Measurements from ENCODE around the gene REPS2.

Gene REPS2

DNA sequence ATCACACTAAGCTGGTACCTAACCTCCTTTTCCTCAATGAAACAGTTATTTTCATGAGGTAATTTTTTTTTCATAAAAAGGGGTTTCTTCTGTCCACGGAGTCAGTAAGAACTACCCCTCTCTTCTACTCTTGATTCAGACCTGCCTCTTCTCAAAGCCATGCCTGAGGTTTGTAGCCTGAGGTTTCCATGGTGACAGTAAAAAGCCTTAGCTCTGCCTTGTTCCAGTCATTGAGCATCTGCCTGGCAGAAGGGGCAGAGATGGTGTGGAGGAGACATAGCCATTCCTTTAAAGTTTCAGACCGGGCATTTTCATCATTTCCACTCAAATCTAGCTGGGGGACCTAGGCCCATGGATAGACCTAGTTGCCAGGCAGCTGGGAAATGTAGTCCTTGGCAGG, 135.5 kb downstream of the REPS2 start:
- DNase-seq (ENCODE audit: low read depth, low spot score): no peak

DNA sequence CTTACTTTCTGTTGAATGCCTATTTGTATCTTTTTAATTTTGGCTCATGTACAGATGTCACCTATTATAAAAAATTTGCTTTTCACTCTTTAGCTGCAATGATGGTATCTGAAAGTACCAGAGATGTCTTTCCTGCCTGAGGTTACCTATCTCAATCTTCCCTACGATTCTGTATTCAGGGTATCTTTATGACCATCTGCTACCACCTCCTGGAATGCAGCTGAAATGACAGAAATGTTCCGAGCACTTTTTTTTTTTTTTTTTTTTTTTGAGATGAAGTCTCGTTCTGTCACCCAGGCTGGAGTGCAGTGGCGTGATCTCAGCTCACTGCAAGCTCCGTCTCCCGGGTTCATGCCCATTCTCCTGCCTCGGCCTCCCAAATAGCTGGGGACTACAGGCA, 136.4 kb downstream of the REPS2 start:
- DNase-seq (ENCODE audit: low read depth, low spot score): peak; percentile 22

- no peak for DNase-seq (ENCODE audit: low read depth, low spot score)
These were observed 139.9 kb downstream of the REPS2 start for GRCh38 chrX:17086317-17086716.

DNA sequence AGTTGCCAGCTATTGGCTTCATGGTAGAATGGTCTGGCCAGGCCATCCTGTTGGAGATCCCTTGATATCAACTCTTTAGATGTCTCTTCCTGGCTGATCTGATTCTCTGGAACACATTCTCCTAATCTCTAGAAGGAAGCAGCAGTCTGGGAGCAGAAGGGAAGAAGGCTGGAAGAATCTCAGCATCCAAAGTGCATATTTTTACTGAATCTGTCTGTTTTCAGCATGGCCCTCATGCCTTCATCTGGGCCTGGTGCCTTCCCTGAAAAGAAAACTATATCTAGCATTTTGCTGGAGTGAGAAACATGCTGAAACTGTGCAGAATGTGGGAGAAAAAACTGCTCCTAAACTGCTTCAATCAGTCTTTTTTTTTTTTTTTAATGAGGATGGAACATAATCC, 148.7 kb downstream of the REPS2 start:
- DNase-seq (ENCODE audit: low read depth, low spot score): no peak

DNA sequence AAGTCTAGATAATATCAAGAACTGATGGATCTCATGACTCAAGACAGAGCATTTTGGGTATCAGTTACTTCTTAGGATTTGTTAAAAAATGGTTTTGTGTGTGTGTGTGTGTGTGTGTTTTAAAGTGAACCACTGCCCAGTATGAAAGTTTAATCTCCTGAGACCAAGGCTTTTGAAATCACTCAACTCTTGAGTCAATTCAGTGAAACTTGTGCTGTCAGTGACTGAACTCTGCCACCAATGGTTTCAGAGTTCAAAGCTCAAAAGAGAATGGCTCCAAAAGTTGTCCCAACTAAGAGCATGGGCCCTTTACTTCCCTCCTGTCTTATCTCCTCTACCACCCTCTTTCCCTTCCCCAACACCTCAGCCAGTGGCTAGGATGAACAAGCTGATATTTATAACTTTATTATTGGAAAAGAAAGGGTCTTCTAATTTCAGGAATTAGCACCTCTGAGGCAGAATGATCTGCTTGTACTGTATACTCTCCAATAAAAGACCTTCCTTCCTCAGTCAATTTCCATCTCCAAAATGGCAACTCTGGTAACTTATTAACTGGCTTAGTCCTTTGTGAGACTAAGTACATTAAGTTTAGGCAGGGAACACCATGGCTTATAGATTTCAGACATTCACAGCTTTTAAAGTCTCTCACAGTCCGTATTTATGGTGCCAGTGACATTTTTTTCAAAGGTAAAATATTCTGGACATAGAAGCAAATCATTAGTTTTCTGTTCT, 152.2 kb downstream of the REPS2 start:
- no peak for DNase-seq (ENCODE audit: low read depth, low spot score)

DNA sequence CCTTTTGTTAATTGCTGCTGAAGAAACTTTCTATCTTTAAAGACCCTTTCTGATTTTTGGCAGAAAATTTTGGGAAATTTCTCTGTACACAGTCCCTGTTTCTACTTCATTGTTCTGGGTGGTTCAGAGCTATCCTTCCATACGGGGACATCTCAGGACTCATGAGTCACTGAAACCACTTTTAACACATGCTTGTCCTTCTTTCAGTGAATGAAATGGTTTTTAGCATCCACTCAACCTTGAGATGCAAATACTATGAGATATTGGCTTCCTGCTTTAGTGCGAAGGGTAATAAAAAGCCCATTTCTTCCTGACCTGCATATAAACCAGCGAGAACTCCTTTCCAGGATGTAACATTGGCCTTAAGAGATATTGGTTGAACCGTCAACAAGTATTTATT, 158.0 kb downstream of the REPS2 start:
- DNase-seq (ENCODE audit: low read depth, low spot score): no peak

- DNase-seq (ENCODE audit: low read depth, low spot score): no peak
These were observed 174.4 kb downstream of the REPS2 start for GRCh38 chrX:17120816-17121215.

DNA sequence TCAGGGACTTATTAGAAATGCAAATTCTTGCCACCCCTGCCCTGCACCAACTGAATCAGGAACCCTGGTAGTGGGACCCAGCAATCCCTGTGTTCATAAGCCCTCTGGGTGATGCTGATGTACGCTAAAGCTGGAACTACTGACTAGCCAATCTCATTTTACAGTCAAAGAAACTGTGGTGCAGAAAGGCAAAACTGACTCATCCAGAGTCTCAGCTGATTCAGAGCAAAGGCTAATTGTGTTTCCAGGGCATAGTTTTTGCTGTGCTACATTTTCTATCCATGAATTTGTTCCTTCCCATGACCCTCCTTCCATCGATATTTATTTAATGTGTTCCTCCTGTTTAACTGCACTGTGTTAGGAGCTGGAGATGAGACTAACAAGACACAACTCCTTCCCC, 207.5 kb downstream of the REPS2 start:
- DNase-seq (ENCODE audit: low read depth, low spot score): no peak

DNA sequence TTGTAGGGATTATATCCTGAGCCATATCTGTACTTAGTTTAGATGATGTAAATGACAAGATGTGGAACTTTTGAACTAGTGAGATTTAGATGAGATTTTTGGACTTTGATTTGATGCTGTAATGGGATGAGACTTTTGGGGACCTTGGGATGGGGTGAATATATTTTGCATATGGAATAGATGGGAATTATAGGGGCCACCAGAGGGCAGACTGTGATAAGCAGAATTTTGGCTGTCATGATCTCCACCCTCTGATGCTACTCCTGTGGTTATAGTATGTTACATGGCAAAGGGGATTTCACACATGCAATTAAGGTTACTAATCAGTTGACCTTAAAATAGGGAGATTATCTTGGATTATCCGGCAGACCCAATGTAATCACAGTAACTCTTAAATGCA, 214.5 kb downstream of the REPS2 start:
- DNase-seq (ENCODE audit: low read depth, low spot score): no peak

GRCh38 chrX:17161991-17162390, 215.5 kb downstream of the REPS2 start:
- DNase-seq (ENCODE audit: low read depth, low spot score): no peak

DNA sequence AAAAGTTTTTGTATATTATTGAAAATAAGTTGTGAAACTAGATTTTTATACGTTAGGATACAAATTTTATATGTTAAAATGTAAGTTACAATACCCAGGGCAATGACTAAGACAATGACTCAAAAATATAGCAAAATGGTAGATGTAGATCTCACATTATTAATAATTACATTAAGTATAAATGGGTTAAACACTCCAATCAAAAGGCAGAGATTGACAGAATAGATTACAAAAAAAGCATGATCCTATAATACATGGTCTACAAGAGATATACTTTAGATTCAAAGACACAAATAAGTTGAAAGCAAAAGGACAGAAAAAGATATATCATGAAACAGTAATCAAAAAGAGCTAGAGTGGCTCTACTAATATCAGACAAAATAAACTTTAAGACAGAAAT, 217.6 kb downstream of the REPS2 start:
- DNase-seq (ENCODE audit: low read depth, low spot score): no peak

DNA sequence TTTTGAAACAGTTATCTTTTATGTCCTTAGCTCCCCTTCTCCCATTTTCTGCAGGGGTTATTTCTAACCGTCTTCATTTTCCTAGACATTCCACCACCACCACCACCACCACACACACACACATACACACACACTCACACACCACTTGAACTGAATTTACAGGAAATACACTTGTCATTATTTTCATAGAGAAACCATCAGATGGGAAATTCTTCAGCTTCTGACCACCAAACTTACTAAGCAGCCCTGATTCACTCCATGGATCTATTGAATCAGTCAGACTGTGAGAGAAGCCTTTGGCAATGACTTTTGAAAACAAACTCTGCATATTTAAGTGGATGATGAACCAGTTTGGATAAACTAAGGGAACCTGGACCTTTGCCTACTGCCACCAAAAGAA, 218.5 kb downstream of the REPS2 start:
- DNase-seq (ENCODE audit: low read depth, low spot score): no peak

GRCh38 chrX:17167915-17168314, 221.5 kb downstream of the REPS2 start:
- no peak for DNase-seq (ENCODE audit: low read depth, low spot score)

- DNase-seq (ENCODE audit: low read depth, low spot score): peak; percentile 42
These were observed 224.5 kb downstream of the REPS2 start for GRCh38 chrX:17170973-17171372.

GRCh38 chrX:17174671-17175070, 228.2 kb downstream of the REPS2 start:
- peak; percentile 6 for DNase-seq (ENCODE audit: low read depth, low spot score)

DNA sequence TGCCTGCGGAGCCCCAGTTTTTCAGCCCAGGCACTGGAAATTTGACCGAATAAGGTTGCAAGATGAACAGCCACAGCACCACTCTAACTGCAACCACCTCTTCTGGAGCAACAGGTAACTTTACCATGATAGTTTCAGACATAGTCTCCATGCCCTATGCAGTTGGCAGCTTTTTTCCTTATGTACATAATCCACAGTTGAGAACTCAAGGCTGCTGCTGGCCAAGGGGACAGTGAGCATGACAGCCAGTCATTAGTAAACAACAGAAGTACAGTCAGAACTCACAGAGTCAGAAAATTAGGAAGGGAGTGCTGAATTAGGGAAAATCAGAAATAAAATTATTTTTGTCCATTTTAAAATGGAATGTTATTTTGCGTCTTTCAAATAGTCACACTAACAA, 235.9 kb downstream of the REPS2 start:
- no peak for DNase-seq (ENCODE audit: low read depth, low spot score)

- peak; percentile 84 for DNase-seq (ENCODE audit: low read depth, low spot score)
These were observed 237.1 kb downstream of the REPS2 start for GRCh38 chrX:17183566-17183965.

GRCh38 chrX:17185431-17185830, 239.0 kb downstream of the REPS2 start:
- DNase-seq (ENCODE audit: low read depth, low spot score): no peak

- DNase-seq (ENCODE audit: low read depth, low spot score): peak; percentile 42
These were observed 240.8 kb downstream of the REPS2 start for GRCh38 chrX:17187136-17187756.

DNA sequence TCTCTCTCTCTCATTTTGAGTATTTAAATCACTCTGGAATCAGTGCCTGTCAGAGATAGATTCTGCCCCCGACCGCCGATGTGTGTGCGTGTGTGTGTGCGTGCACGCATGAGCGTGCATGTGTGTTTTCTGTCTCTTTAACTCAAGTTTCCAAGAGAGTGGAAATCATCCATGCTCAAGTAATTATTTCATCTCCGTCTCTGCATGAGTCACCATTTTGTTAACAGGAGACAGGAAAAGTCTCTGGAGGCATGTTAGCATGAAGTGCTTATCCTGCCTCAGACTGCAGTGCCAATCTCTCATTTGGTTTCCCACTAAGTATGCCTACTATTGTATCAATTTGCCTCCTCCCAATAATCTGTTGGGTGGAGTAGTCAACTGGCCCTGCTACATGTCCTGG, 245.6 kb downstream of the REPS2 start:
- DNase-seq (ENCODE audit: low read depth, low spot score): no peak

Data from ELF-1 (cell line).